ENCODE measurements around the gene YPEL5.
"Not testable (repeated sequence)": the region's sequence is repeated elsewhere in the genome, so short reads cannot be mapped to it uniquely, and the experiment has no call there.

The YPEL5 gene

GRCh38 chr2:30136764-30137444, 9.9 kb upstream of the YPEL5 start:
- peak; percentile 38 for DNase-seq (ENCODE audit: low spot score)
- FAIRE-seq = peak; percentile 39

DNA sequence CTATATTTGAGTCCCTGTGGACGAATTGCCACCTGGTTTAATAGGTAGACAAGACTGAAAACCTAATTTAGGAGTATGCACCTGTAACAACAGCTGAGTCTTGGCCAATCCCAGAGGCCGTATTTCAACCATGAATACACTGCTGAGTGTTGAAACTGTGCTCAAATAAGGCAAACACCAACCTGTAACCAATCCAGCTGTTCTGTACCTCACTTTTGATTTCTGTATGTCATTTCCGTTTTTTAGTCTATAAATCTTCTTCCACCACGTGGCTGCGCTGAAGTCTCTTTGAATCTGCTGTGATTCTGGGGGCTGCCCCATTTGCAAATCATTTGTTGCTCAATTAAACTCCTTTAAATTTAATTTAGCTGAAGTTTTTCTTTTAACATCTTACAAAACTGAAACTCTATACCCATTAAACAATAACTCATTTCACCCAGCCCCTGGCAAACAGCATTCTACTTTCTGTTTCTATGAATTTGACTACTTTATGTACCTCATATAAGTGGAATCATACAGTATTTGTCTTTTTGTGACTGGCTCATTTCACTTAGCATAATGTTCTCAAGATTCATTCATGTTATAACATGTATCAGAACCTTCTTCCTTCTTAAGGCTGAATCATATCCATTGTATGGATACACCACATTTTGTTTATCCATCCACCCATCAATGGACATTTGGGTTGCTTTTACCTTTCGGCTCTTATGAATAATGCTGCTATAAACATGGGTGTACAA, 7.5 kb upstream of the YPEL5 start:
- FAIRE-seq (no peak), DNase-seq (ENCODE audit: low spot score) (no peak)

DNA sequence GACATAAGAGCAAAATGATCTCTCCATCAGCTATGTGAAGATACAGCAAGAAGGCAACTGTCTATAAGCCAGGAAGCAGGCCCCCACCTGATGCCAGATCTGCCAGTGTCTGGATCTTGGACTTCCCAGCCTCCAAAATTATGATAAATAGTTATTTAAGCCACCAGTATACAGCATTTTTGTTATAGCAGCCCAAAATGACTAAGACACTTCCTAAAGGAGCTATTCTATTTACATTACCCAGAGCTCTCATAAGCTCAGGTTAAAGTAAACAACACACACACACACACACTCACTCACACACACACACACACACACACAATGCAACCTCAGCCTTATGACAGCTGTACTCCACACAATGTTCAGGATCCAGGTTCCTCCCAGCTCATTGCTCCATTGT, 5.7 kb upstream of the YPEL5 start:
- DNase-seq (ENCODE audit: low spot score) (no peak), FAIRE-seq (no peak)

DNA sequence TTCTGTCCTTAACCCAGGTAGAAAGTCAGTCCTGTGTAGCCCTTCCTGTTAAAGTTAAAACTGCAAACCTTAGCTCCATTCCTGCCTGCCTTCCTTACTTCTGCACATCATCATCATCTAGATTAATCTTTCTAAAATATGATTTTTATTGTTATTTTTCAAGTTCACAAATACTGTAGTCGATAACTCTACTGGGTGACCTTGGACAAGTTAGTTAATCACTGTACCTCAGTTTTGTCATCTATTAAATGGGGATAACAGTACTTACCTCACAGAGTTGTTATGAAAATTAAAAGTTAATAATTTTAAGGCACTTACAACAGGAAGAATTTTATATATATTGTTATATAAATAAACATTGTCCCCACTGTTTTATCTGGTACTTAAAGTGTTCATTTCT, 2.5 kb upstream of the YPEL5 start:
- DNase-seq (ENCODE audit: low spot score) (no peak), FAIRE-seq (no peak)

DNA sequence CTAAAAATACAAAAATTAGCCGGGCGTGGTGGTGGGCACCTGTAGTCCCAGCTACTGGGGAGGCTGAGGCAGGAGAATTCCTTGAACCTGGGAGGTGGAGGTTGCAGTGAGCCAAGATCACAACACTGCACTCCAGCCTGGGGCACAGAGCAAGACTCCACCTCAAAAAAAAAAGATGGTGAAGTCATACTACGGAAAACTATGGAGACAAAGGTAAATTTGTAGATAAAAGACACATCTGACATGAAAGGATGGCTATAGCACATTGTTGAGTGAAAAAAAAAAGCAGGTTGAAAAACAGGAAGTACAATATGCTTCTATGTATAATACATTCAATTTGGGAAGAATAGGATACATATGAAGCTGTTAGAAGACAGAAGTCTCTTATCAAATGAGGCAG, 1.9 kb upstream of the YPEL5 start:
- DNase-seq (ENCODE audit: low spot score); FAIRE-seq: not testable (repeated sequence)

GRCh38 chr2:30145826-30146336, 926 bp upstream of the YPEL5 start:
- FAIRE-seq (no peak), DNase-seq (ENCODE audit: low spot score) (no peak)

DNA sequence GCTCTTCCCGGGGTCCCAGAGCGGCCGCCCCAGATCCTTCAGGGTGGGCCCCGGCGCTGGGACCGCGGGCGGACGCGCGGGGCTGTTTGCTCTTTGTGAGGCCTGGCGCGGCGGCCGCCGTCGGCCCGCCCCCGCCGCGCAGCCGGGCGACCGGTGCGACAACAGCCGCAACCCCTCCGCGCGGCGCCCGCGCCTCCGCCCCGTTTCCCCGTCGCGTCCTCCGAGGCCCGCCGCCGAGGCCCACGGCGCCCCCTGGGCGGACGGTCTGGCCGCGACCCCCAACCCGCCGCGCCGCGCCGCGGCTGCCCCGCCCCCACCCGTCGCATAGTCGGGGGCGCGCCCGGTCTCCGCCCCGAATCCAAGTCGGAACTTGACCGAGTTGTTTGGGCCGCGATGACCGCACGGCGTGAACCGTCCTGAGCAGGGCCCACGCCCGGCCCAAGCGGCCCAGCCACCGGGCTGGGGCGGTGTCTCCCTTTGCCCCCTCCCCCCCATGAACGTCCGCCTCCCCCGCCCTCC, 448 bp downstream of the YPEL5 start:
- no peak for DNase-seq (ENCODE audit: low spot score)
- FAIRE-seq = no peak

GRCh38 chr2:30147715-30148610, 1.2 kb downstream of the YPEL5 start:
- no peak for FAIRE-seq

GRCh38 chr2:30148850-30149249, 2.0 kb downstream of the YPEL5 start:
- FAIRE-seq = no peak

More at GRCh38 chr2:30147715-30148610, 1.2 kb downstream of the YPEL5 start:
- peak; percentile 25 for DNase-seq (ENCODE audit: low spot score)

GRCh38 chr2:30149513-30149912, 2.7 kb downstream of the YPEL5 start:
- DNase-seq (ENCODE audit: low spot score) (no peak), FAIRE-seq (no peak)

More at GRCh38 chr2:30148850-30149249, 2.0 kb downstream of the YPEL5 start:
- DNase-seq (ENCODE audit: low spot score) = no peak

DNA sequence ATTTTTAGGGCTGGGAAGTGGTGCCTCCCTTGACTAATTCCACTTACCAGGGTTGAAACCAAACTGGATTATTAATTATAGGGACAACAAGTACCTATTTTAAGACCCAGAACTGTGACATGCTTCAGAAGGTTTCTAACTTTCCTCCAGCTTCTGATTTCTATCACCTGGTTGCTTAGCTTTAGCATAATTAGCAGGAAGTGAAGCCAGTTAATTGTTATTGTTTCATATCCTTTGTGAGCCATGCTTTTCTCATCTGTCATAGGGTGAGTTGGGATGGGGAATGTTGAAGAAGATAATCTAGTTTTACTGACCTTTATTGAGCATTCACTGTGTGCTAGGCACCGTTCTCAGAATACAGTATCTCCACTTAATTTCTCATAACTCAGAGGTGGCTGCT, 3.2 kb downstream of the YPEL5 start:
- FAIRE-seq (no peak), DNase-seq (ENCODE audit: low spot score) (no peak)

DNA sequence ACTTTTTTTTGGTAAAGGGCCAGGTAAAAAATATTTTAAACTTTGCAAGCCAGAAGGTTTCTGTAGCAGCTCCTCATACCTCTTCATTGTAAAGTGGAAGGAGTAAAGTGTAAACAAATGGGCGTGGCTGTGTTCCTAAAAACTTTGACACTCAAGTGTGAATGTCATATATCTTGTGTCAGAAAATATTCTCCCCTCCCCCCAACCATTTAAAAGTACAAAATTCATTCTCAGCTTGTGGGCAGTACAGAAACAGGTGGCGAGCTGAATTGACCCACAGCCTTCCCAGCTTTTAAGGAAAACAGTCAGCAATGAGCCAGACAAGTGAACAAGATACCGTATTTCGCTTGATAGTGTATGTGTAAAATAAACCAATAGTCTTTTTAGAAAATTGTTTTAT, 4.0 kb downstream of the YPEL5 start:
- DNase-seq (ENCODE audit: low spot score) (no peak), FAIRE-seq (no peak)

DNA sequence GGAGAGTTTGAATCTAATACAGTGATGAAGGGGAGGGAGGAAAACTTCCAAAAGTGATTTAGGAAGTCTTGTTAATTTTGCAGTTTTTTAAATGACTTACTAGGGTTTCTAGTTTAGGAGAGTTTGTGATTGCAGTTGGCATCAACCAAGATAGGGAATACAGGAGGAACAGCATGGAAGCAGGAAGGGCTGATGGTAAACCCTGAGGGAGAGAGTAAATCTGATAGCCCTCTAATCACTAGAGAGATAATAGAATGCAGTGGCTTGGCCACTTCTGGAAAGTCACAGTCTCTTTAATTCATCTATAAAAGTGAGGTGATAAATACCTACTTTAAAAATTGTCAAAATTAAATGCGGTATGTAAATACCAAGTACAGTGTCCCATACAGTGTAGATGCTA, 5.6 kb downstream of the YPEL5 start:
- DNase-seq (ENCODE audit: low spot score) (no peak), FAIRE-seq (no peak)

- no peak for DNase-seq (ENCODE audit: low spot score)
- no peak for FAIRE-seq
These were observed 8.4 kb downstream of the YPEL5 start for GRCh38 chr2:30155202-30155601.

- DNase-seq (ENCODE audit: low spot score) = no peak
- FAIRE-seq = no peak
These were observed 9.3 kb downstream of the YPEL5 start for GRCh38 chr2:30155889-30156658.

DNA sequence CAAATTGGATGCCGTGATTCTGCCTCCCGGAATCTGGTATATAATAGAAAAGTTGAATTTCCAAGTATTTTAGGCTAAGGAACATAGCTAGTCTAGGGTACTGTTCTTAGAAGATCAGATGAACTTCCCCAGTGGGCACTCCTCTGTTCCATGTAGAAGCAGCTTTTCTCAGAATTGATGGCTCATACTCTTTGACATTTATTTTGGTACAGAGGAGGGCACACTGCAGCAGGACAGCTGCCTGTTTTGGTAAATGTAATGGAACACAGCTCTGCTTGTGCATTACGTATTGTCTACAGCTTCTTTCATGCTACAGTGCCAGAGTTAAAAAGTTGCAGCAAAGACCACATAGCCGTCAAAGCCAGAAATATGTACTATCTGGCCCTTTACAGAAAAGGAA, 10.8 kb downstream of the YPEL5 start:
- no peak for DNase-seq (ENCODE audit: low spot score)
- no peak for FAIRE-seq

- FAIRE-seq (no peak), DNase-seq (ENCODE audit: low spot score) (no peak)
These were observed 13.0 kb downstream of the YPEL5 start for GRCh38 chr2:30159766-30160165.

DNA sequence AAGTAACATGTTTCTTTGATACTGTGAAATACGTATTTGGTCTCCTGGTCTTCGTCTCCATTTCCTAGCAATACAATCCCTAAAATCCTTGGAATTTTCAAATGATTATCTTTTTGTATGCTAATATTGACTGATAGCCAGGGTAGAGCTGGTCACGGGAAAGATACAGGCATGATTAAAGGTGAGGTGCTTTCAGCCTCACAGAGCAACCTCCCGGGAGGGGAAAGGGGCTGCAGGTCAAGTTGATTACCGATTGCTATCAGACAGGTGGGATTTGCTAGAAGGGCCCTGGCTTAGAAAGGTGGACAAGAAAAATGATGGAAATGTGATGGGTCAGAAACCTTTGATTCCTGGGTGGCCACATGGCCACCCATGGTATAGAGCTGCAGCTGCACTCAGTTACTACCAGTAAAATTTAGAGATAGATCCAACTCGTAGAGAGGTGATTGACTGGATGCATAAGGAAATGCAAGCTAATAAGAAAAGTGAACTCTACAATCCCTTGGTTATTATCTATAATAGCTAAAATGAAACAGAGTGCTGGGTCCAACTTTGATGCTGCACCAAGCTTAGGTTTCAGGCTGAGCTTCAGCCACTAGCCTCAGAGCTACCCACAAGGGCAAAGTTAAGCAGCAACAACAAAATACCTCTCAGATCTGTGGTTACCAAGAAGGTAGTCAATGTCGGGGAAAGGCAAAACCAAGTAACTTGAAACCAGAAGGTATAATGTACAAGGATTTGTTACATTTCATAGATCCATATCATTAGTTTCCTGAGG, 15.3 kb downstream of the YPEL5 start:
- FAIRE-seq = no peak
- DNase-seq (ENCODE audit: low spot score) = no peak

DNA sequence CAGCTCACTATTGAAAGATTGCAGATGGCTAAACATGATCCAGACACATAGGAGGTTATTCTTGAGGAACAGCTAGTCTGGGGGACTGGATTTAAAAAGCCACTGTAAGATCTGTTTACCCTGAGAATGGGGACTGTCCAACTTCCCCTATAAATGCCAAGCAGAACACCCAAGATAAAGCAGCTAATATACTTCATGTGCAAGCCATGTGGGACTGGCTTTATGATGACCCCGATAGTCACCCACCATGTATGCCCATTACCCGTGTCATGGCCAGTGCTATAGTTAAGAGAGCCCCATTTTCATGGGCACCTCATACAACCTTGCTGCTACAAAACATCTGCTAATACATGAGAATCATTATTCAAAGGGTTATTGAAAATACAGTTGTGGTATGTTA, 16.0 kb downstream of the YPEL5 start:
- no peak for FAIRE-seq

More for the DNA sequence above, 16.0 kb downstream of the YPEL5 start:
- no peak for DNase-seq (ENCODE audit: low spot score)
